ENCODE results near the gene RNF213. TPM values are rescaled to one million over a fixed set of nuclear protein-coding genes. Genes with fewer than 3 reads are reported as not detected.

The RNF213 gene
- total RNA-seq, 1 experiment from 2014 or later, result 70.5 TPM

- ChIA-PET CTCF (interaction anchor here (2.5 kb wide), 1 partner anchor 8 kb away, joined by 9 read pairs; no protein-coding TSS in a partner anchor), POLR2A (no interaction called here)
- H3K27me3 Mint-ChIP-seq (ENCODE audit: low read depth), result no peaks in the 10 kb centered on the region
These were observed 92.5 kb downstream of the RNF213 start for GRCh38 chr17:80352991-80353665.

DNA sequence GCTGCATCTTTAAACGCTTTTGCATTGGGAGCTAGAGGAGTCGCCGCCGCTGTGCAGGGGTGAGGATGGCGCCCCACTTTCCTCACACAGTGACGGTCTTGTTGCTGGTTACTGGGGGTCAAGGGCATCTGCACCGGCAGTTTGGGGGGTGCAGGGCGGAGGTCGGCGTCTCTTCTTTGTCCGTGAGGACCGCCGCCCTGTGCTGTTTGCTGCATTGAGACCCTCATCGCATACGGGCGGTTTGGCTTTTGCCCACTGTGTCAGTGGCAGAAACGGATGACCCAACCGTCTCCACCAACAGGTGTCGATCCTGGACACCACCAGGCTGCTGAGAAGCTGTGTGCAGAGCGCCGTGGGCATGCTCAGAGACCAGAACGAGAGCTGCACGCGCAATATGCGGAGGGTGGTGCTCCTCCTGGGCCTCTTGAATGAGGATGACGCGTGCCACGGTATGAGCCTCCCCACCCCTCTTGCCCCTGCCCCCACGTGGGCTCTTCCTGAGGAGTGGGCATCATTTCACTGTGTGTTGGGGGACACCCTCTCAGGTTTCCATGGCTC lies 93.1 kb downstream of the RNF213 start:
- ChIA-PET CTCF (no interaction called here), POLR2A (no interaction called here)
- Mint-ChIP-seq H3K27ac (no peak overlapping the region), H3K4me3 (no peak overlapping the region), H3K36me3 (peaks cover 68% of the 10 kb centered on the region), H3K27me3 (ENCODE audit: low read depth) (no peaks in the 10 kb centered on the region), H3K9me3 (no peaks in the 10 kb centered on the region), H3K4me1 (no peaks in the 10 kb centered on the region)
- DNase-seq (ENCODE audit: low spot score), result no peak
- ATAC-seq, result no peak
- TF ChIP-seq ATF2 (CRISPR knock-in tag; IDR thresholded peaks at IDR 0.05; ENCODE audit: borderline replicate concordance, low read depth) (no peak), ZNF121 (CRISPR knock-in tag; IDR thresholded peaks at IDR 0.05) (no peak), AR (CRISPR knock-in tag; IDR thresholded peaks at IDR 0.05) (no peak), NFYB (CRISPR knock-in tag; conservative IDR thresholded peaks at IDR 0.05; ENCODE audit: low read depth) (no peak), SMAD3 (CRISPR knock-in tag; IDR thresholded peaks at IDR 0.05; ENCODE audit: borderline replicate concordance) (no peak), CBFB (CRISPR knock-in tag; IDR thresholded peaks at IDR 0.05; ENCODE audit: low read depth) (no peak)
- TF ChIP-seq, protein P1, sequence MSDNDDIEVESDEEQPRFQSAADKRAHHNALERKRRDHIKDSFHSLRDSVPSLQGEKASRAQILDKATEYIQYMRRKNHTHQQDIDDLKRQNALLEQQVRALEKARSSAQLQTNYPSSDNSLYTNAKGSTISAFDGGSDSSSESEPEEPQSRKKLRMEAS (CRISPR knock-in tag; IDR thresholded peaks at IDR 0.05), result no peak
- TF ChIP-seq, protein P2, sequence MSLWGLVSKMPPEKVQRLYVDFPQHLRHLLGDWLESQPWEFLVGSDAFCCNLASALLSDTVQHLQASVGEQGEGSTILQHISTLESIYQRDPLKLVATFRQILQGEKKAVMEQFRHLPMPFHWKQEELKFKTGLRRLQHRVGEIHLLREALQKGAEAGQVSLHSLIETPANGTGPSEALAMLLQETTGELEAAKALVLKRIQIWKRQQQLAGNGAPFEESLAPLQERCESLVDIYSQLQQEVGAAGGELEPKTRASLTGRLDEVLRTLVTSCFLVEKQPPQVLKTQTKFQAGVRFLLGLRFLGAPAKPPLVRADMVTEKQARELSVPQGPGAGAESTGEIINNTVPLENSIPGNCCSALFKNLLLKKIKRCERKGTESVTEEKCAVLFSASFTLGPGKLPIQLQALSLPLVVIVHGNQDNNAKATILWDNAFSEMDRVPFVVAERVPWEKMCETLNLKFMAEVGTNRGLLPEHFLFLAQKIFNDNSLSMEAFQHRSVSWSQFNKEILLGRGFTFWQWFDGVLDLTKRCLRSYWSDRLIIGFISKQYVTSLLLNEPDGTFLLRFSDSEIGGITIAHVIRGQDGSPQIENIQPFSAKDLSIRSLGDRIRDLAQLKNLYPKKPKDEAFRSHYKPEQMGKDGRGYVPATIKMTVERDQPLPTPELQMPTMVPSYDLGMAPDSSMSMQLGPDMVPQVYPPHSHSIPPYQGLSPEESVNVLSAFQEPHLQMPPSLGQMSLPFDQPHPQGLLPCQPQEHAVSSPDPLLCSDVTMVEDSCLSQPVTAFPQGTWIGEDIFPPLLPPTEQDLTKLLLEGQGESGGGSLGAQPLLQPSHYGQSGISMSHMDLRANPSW (CRISPR knock-in tag; conservative IDR thresholded peaks at IDR 0.05; ENCODE audit: low read depth), result no peak
- TF ChIP-seq, protein P3, sequence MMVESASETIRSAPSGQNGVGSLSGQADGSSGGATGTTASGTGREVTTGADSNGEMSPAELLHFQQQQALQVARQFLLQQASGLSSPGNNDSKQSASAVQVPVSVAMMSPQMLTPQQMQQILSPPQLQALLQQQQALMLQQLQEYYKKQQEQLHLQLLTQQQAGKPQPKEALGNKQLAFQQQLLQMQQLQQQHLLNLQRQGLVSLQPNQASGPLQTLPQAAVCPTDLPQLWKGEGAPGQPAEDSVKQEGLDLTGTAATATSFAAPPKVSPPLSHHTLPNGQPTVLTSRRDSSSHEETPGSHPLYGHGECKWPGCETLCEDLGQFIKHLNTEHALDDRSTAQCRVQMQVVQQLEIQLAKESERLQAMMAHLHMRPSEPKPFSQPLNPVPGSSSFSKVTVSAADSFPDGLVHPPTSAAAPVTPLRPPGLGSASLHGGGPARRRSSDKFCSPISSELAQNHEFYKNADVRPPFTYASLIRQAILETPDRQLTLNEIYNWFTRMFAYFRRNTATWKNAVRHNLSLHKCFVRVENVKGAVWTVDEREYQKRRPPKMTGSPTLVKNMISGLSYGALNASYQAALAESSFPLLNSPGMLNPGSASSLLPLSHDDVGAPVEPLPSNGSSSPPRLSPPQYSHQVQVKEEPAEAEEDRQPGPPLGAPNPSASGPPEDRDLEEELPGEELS (CRISPR knock-in tag; IDR thresholded peaks at IDR 0.05), result no peak

More at GRCh38 chr17:80352991-80353665, 92.5 kb downstream of the RNF213 start:
- Mint-ChIP-seq H3K36me3 (peaks cover 68% of the 10 kb centered on the region), H3K27ac (no peak overlapping the region), H3K4me3 (no peak overlapping the region), H3K9me3 (no peaks in the 10 kb centered on the region), H3K4me1 (no peaks in the 10 kb centered on the region)
- no peak for DNase-seq (ENCODE audit: low spot score)
- ATAC-seq, result no peak
- TF ChIP-seq E2F4 (CRISPR knock-in tag; IDR thresholded peaks at IDR 0.05; ENCODE audit: borderline replicate concordance, low read depth), result no peak
- no peak for TF ChIP-seq FOXP1 (CRISPR knock-in tag; IDR thresholded peaks at IDR 0.05; ENCODE audit: borderline replicate concordance)
- TF ChIP-seq ZBTB21 (CRISPR knock-in tag; IDR thresholded peaks at IDR 0.05; ENCODE audit: borderline replicate concordance), result no peak
- no peak for TF ChIP-seq ATF1 (CRISPR knock-in tag; IDR thresholded peaks at IDR 0.05)
- TF ChIP-seq CDX4 (CRISPR knock-in tag; IDR thresholded peaks at IDR 0.05; ENCODE audit: borderline replicate concordance), result no peak
- no peak for TF ChIP-seq ZNF396 (CRISPR knock-in tag; IDR thresholded peaks at IDR 0.05; ENCODE audit: borderline replicate concordance)
- TF ChIP-seq NR2C2 (CRISPR knock-in tag; IDR thresholded peaks at IDR 0.05), result no peak
- TF ChIP-seq, protein P4, sequence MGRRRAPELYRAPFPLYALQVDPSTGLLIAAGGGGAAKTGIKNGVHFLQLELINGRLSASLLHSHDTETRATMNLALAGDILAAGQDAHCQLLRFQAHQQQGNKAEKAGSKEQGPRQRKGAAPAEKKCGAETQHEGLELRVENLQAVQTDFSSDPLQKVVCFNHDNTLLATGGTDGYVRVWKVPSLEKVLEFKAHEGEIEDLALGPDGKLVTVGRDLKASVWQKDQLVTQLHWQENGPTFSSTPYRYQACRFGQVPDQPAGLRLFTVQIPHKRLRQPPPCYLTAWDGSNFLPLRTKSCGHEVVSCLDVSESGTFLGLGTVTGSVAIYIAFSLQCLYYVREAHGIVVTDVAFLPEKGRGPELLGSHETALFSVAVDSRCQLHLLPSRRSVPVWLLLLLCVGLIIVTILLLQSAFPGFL (CRISPR knock-in tag; IDR thresholded peaks at IDR 0.05; ENCODE audit: borderline replicate concordance), result no peak
- no peak for TF ChIP-seq TEAD4 (CRISPR knock-in tag; IDR thresholded peaks at IDR 0.05)
- TF ChIP-seq KAT7 (CRISPR knock-in tag; IDR thresholded peaks at IDR 0.05; ENCODE audit: borderline replicate concordance), result no peak
- no peak for TF ChIP-seq NFATC4 (CRISPR knock-in tag; IDR thresholded peaks at IDR 0.05)
- no peak for TF ChIP-seq ZNF416 (CRISPR knock-in tag; IDR thresholded peaks at IDR 0.05)
- TF ChIP-seq SMAD4 (CRISPR knock-in tag; IDR thresholded peaks at IDR 0.05), result no peak
- TF ChIP-seq IRF1 (CRISPR knock-in tag; IDR thresholded peaks at IDR 0.05), result no peak
- TF ChIP-seq ZNF423 (CRISPR knock-in tag; IDR thresholded peaks at IDR 0.05), result no peak

Data from WTC11 (cell line).